ENCODE data around the gene PLCG1.

Gene PLCG1

GRCh38 chr20:41163821-41164220, 26.5 kb downstream of the PLCG1 start:
- TF ChIP-seq TAF1 (IDR thresholded peaks at IDR 0.05; ENCODE audit: borderline replicate concordance, insufficient read depth, low read length): no peak
- no peak for TF ChIP-seq SIN3A (IDR thresholded peaks at IDR 0.05; ENCODE audit: borderline replicate concordance, insufficient read depth, low read length)
- TF ChIP-seq FOXP2 (optimal IDR thresholded peaks at IDR 0.05; ENCODE audit: borderline replicate concordance, extremely low read depth, extremely low read length, insufficient read depth): no peak
- TF ChIP-seq REST (IDR thresholded peaks at IDR 0.05; ENCODE audit: insufficient read depth in 1 of 2, low read depth in 2 of 2, low read length in 2 of 2): no peak
- no peak for TF ChIP-seq POLR2AphosphoS5 (IDR thresholded peaks at IDR 0.05; ENCODE audit: low read depth, low read length)

GRCh38 chr20:41165001-41165882, 27.9 kb downstream of the PLCG1 start:
- TF ChIP-seq FOXP2 (optimal IDR thresholded peaks at IDR 0.05; ENCODE audit: borderline replicate concordance, extremely low read depth, extremely low read length, insufficient read depth) (no peak), SIN3A (IDR thresholded peaks at IDR 0.05; ENCODE audit: borderline replicate concordance, insufficient read depth, low read length) (no peak), POLR2AphosphoS5 (IDR thresholded peaks at IDR 0.05; ENCODE audit: low read depth, low read length) (no peak), TAF1 (IDR thresholded peaks at IDR 0.05; ENCODE audit: borderline replicate concordance, insufficient read depth, low read length) (no peak), REST (IDR thresholded peaks at IDR 0.05; ENCODE audit: insufficient read depth in 1 of 2, low read depth in 2 of 2, low read length in 2 of 2) (no peak)

- no peak for TF ChIP-seq TAF1 (IDR thresholded peaks at IDR 0.05; ENCODE audit: borderline replicate concordance, insufficient read depth, low read length)
- no peak for TF ChIP-seq POLR2AphosphoS5 (IDR thresholded peaks at IDR 0.05; ENCODE audit: low read depth, low read length)
- no peak for TF ChIP-seq SIN3A (IDR thresholded peaks at IDR 0.05; ENCODE audit: borderline replicate concordance, insufficient read depth, low read length)
- no peak for TF ChIP-seq REST (IDR thresholded peaks at IDR 0.05; ENCODE audit: insufficient read depth in 1 of 2, low read depth in 2 of 2, low read length in 2 of 2)
- no peak for TF ChIP-seq FOXP2 (optimal IDR thresholded peaks at IDR 0.05; ENCODE audit: borderline replicate concordance, extremely low read depth, extremely low read length, insufficient read depth)
Observed at GRCh38 chr20:41166201-41167117, 29.1 kb downstream of the PLCG1 start.

- no peak; the same call in 1 of the 2 replicates for TF ChIP-seq POLR2AphosphoS5 (IDR thresholded peaks at IDR 0.05; ENCODE audit: low read depth, low read length)
- TF ChIP-seq SIN3A (IDR thresholded peaks at IDR 0.05; ENCODE audit: borderline replicate concordance, insufficient read depth, low read length): no peak
- no peak for TF ChIP-seq TAF1 (IDR thresholded peaks at IDR 0.05; ENCODE audit: borderline replicate concordance, insufficient read depth, low read length)
- TF ChIP-seq REST (IDR thresholded peaks at IDR 0.05; ENCODE audit: insufficient read depth in 1 of 2, low read depth in 2 of 2, low read length in 2 of 2): no peak
- no peak for TF ChIP-seq FOXP2 (optimal IDR thresholded peaks at IDR 0.05; ENCODE audit: borderline replicate concordance, extremely low read depth, extremely low read length, insufficient read depth)
Observed at GRCh38 chr20:41167118-41167470, 29.8 kb downstream of the PLCG1 start.
